ENCODE data around the gene EBF4. TPM values are rescaled to one million over a fixed set of nuclear protein-coding genes. Genes with fewer than 3 reads are reported as not detected.
A peak's percentile ranks its signal among the peaks of the same experiment; 100 is the strongest.

Gene EBF4
- total and polyA plus RNA-seq, 12 donors: 1.6 to 29.7 (median 10.2) TPM

GRCh38 chr20:2742934-2743559, 50.5 kb downstream of the EBF4 start:
- H3K36me3 ChIP-seq (replicated peaks in 1 of 2): no peaks in the 10 kb centered on the region
- peak; percentile 43 to 71 (median 63) for TF ChIP-seq CTCF (IDR thresholded peaks at IDR 0.05)
- TF ChIP-seq POLR2A (IDR thresholded peaks at IDR 0.05): no peak
- no peaks in the 10 kb centered on the region for H3K27me3 ChIP-seq
- no peaks in the 10 kb centered on the region for H3K9me3 ChIP-seq (replicated peaks in 1 of 3)
- H3K27ac ChIP-seq: no peak overlapping the region
- peak; percentile 41 to 68 (median 50) for DNase-seq
- no peaks in the 10 kb centered on the region for H3K4me1 ChIP-seq (replicated peaks in 1 of 2)
- H3K4me3 ChIP-seq: no peak overlapping the region
- 9 to 11% (median 11%) methylated on average over 11 to 12 of the region's 12 CpGs for WGBS, 4 donors
- intact Hi-C loops (cut with DNase I): no loop called here

GRCh38 chr20:2745060-2745910, 52.7 kb downstream of the EBF4 start:
- Histone ChIP-seq H3K4me3 (no peak overlapping the region), H3K36me3 (replicated peaks in 1 of 2) (no peaks in the 10 kb centered on the region), H3K9me3 (replicated peaks in 1 of 3) (no peaks in the 10 kb centered on the region), H3K27me3 (no peaks in the 10 kb centered on the region), H3K27ac (no peak overlapping the region), H3K4me1 (replicated peaks in 1 of 2) (no peaks in the 10 kb centered on the region)
- peak in 1 of 7 donors; percentile 41 for DNase-seq
- TF ChIP-seq POLR2A (IDR thresholded peaks at IDR 0.05): no peak
- TF ChIP-seq CTCF (IDR thresholded peaks at IDR 0.05): no peak
- intact Hi-C loops (cut with DNase I): no loop called here
- 79 to 89% (median 82%) methylated on average over 12 of the region's 12 CpGs for WGBS, 4 donors

- Histone ChIP-seq H3K27me3 (no peaks in the 10 kb centered on the region), H3K4me1 (replicated peaks in 1 of 2) (peaks cover 0 to 7% of the 10 kb centered on the region in 2 donors), H3K36me3 (replicated peaks in 1 of 2) (no peaks in the 10 kb centered on the region), H3K27ac (no peak overlapping the region), H3K4me3 (no peak overlapping the region), H3K9me3 (replicated peaks in 1 of 3) (no peaks in the 10 kb centered on the region)
- 92 to 100% (median 93%) methylated on average over 4 of the region's 4 CpGs for WGBS, 4 donors
- TF ChIP-seq CTCF (IDR thresholded peaks at IDR 0.05) (no peak), POLR2A (IDR thresholded peaks at IDR 0.05) (no peak)
- intact Hi-C loops (cut with DNase I): no loop called here
- DNase-seq: peak in 2 of 7 donors; percentile 5 to 28
Observed at GRCh38 chr20:2745936-2746635, 53.5 kb downstream of the EBF4 start.

GRCh38 chr20:2746636-2747265, 54.2 kb downstream of the EBF4 start:
- intact Hi-C loops (cut with DNase I): no loop called here
- WGBS, 4 donors: 72 to 82% (median 75%) methylated on average over 5 to 8 of the region's 8 CpGs
- no peak for TF ChIP-seq POLR2A (IDR thresholded peaks at IDR 0.05)
- TF ChIP-seq CTCF (IDR thresholded peaks at IDR 0.05): no peak

More at GRCh38 chr20:2746636-2747265, 54.2 kb downstream of the EBF4 start:
- Histone ChIP-seq H3K4me3 (no peak overlapping the region), H3K27ac (no peak overlapping the region), H3K27me3 (no peaks in the 10 kb centered on the region), H3K9me3 (replicated peaks in 1 of 3) (no peaks in the 10 kb centered on the region), H3K36me3 (replicated peaks in 1 of 2) (no peaks in the 10 kb centered on the region), H3K4me1 (replicated peaks in 1 of 2) (peaks cover 0 to 13% of the 10 kb centered on the region in 2 donors)
- DNase-seq: peak in 2 of 7 donors; percentile 6 to 15
